ENCODE data around the gene PLCH1.

The PLCH1 gene

GRCh38 chr3:155339052-155339451 is 405.8 kb downstream of the PLCH1 start:
- no peak for TF ChIP-seq CTCF (IDR thresholded peaks at IDR 0.05; ENCODE audit: borderline replicate concordance, insufficient read depth, low read depth, low read length)
- H3K4me3 ChIP-seq (ENCODE audit: low read depth, low read length), result no peak overlapping the region

- no peak for TF ChIP-seq CTCF (IDR thresholded peaks at IDR 0.05; ENCODE audit: borderline replicate concordance, insufficient read depth, low read depth, low read length)
- H3K4me3 ChIP-seq (ENCODE audit: low read depth, low read length), result no peak overlapping the region
These were observed 409.0 kb downstream of the PLCH1 start for GRCh38 chr3:155335724-155336354.

GRCh38 chr3:155334914-155335723 is 409.8 kb downstream of the PLCH1 start:
- TF ChIP-seq CTCF (IDR thresholded peaks at IDR 0.05; ENCODE audit: borderline replicate concordance, insufficient read depth, low read depth, low read length), result no peak
- no peak overlapping the region for H3K4me3 ChIP-seq (ENCODE audit: low read depth, low read length)

DNA sequence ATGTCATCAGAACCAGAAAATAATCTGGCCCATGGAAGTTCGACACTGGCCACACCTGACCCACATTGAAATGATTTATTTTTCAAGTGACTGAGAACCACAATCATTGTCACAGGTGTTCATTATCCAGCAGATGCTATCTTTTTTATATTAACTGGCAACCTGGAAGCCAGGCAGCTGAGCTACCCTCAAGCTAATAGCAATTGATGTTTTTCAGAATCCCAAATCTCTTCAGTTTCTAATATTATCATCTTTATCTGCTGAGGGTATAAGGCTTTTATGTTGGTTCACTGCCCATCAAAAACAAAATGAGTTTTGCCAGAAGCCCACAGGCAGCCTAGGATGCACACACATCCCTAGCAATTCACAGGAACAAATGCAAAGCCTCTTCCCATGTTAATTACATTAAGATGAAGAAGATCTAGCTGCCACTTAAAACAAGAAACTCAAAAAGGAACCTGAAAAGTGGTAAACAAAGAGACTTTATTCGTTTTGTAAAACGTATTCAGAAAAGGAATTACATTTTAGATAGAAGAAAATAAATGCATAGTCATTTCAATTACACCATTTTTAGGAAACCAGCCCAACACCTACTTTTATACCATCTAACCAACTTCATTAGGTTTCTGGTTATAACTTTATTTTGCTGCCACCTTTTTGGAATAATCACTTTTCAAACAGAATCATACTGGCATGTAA is 410.5 kb downstream of the PLCH1 start:
- TF ChIP-seq CTCF (IDR thresholded peaks at IDR 0.05; ENCODE audit: borderline replicate concordance, insufficient read depth, low read depth, low read length), result no peak
- no peak overlapping the region for H3K4me3 ChIP-seq (ENCODE audit: low read depth, low read length)

DNA sequence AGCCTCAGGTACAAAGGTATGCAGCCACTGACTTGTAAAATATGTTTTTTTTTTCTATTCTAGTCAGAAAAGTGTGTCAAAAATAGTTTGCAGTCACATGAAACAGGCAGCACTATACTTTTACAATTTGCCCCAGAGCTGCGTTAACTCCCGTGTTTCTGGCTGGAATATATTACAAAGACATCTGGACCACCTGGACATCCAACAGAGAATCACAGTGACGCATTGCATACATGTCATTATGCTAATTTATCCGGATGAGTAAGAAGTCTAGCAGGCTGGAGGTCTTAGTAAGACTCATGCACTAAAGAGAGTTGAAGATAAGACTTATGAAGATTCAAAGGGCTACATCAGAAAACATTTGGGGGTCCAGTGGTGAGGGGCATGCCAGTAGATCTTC is 412.2 kb downstream of the PLCH1 start:
- TF ChIP-seq CTCF (IDR thresholded peaks at IDR 0.05; ENCODE audit: borderline replicate concordance, insufficient read depth, low read depth, low read length), result no peak
- H3K4me3 ChIP-seq (ENCODE audit: low read depth, low read length), result no peak overlapping the region

DNA sequence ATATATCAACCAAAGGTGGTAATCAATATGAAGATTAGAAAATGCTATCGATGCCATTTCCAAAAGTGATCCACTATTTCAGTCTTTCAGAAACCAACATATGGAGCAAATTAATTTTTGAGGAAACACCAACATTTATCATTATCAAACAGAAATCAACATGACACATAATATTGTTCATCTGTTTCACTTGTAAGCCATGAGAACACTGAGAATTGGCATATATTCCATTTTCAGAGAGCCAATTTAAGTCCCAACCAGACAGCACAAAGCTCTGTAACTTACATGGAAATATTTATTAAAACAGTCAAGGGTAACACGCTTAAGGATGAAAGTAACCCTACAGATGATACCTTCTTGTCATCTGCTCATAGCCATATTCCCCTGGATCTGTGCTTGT is 413.8 kb downstream of the PLCH1 start:
- no peak for TF ChIP-seq CTCF (IDR thresholded peaks at IDR 0.05; ENCODE audit: borderline replicate concordance, insufficient read depth, low read depth, low read length)

More for the DNA sequence above, 413.8 kb downstream of the PLCH1 start:
- no peak overlapping the region for H3K4me3 ChIP-seq (ENCODE audit: low read depth, low read length)

All from GM12875 (cell line).